Subcutaneous abdominal adipose tissue (tissue), 5 donors: Measurements from ENCODE around the gene MRPL38.

Experiments used
- H3K27ac ChIP-seq: one replicate; pipeline ENCODE4 v1.7.0; 2013; ENCODE audit warnings: low read depth, mild to moderate bottlenecking, inconsistent platforms, low read length, moderate library complexity
- H3K27me3 ChIP-seq, 5 donors: one replicate each; pipeline ENCODE4 v1.7.0; 2013; ENCODE audit warnings: low read length in 5 of 5, inconsistent platforms in 1 of 5; ENCODE audit not compliant: control insufficient read depth in 5 of 5, insufficient read depth in 4 of 5
- H3K36me3 ChIP-seq, 5 donors: one replicate each; pipeline ENCODE4 v1.7.0; 2013; ENCODE audit warnings: low read length in 5 of 5; ENCODE audit not compliant: control insufficient read depth in 5 of 5, insufficient read depth in 5 of 5
- H3K4me1 ChIP-seq, 5 donors: one replicate each; pipeline ENCODE4 v1.7.0; 2013; ENCODE audit warnings: low read length in 5 of 5, mild to moderate bottlenecking in 3 of 5, moderate library complexity in 1 of 5; ENCODE audit not compliant: control insufficient read depth in 5 of 5, insufficient read depth in 5 of 5
- H3K4me3 ChIP-seq, 5 donors: one replicate each; pipeline ENCODE4 v1.7.0; 2013; ENCODE audit warnings: low read length in 5 of 5, low read depth in 1 of 5
- H3K9ac ChIP-seq, 5 donors: one replicate each; pipeline ENCODE4 v1.7.0; 2013; ENCODE audit warnings: low read length in 5 of 5, mild to moderate bottlenecking in 4 of 5, moderate library complexity in 3 of 5
- H3K9me3 ChIP-seq, 5 donors: one replicate each; pipeline ENCODE4 v1.7.0; 2013; ENCODE audit warnings: low read length in 5 of 5; ENCODE audit not compliant: control insufficient read depth in 5 of 5
- donor health status: healthy.
- donor health status: healthy.
- donor health status: healthy.
- donor health status: healthy.
- donor health status: healthy.

MRPL38 gene

GRCh38 chr17:75904749-75905521, at the start of gene MRPL38:
MRPL38 (minus strand) TSS chr17:75904884; CDS start chr17:75904875, 9 bp downstream.
- Histone ChIP-seq H3K4me1 (peaks cover 2 to 15% (median 11%) of the 10 kb centered on the region in 5 donors), H3K9me3 (no peaks in the 10 kb centered on the region), H3K27me3 (no peaks in the 10 kb centered on the region), H3K9ac (peak within 1 kb of the TSS in 4 of 5 donors; percentile 72 to 82 (median 79)), H3K4me3 (peak within 1 kb of the TSS; percentile 55 to 79 (median 72)), H3K27ac (peak within 1 kb of the TSS; percentile 74), H3K36me3 (peaks cover 0 to 29% (median 28%) of the 10 kb centered on the region in 5 donors)

DNA sequence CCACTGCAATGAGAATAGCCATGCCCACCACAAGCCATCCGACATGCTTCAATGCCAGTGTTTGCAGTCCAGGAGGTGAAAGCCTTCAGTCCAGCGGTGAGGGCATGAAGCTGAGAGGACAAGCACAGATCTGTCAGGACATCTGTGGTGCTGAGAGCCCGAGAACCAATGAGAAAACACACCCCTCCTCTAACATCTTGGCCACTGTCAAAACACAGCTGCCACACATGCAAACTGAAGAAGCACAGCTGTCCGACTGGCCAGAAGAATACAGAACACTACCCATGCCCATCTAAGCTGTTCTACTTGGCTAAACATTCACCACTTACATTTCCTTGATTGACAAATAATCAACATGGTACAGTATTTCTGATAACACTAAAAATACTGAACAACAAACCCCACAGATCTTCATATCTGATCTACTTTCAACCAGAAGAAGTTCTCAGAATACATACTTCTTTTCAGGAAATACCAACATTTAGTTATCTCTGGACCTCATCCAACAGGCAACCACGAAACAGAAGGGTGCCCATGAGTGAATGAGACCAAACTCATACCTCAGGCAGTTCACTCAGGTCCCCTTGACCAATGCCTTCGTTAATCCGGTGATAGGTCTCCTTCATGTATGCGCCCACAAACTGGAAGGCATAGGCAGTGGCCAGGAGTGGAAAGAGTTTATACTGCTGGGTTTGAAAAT, 46.3 kb upstream of the MRPL38 start:
- no peaks in the 10 kb centered on the region for H3K9me3 ChIP-seq
- H3K4me1 ChIP-seq, result peaks cover 0 to 11% (median 8%) of the 10 kb centered on the region in 5 donors
- H3K27me3 ChIP-seq, result no peaks in the 10 kb centered on the region
- H3K36me3 ChIP-seq, result peaks cover 40 to 98% (median 77%) of the 10 kb centered on the region in 5 donors
- no peak overlapping the region for H3K27ac ChIP-seq
- no peak overlapping the region for H3K4me3 ChIP-seq
- H3K9ac ChIP-seq, result no peak overlapping the region

GRCh38 chr17:75950421-75950820, 45.7 kb upstream of the MRPL38 start:
- no peaks in the 10 kb centered on the region for H3K27me3 ChIP-seq
- peaks cover 0 to 16% (median 14%) of the 10 kb centered on the region in 5 donors for H3K4me1 ChIP-seq
- peaks cover 34 to 96% (median 74%) of the 10 kb centered on the region in 5 donors for H3K36me3 ChIP-seq
- H3K9ac ChIP-seq, result no peak overlapping the region
- no peaks in the 10 kb centered on the region for H3K9me3 ChIP-seq
- no peak overlapping the region for H3K27ac ChIP-seq
- no peak overlapping the region for H3K4me3 ChIP-seq

DNA sequence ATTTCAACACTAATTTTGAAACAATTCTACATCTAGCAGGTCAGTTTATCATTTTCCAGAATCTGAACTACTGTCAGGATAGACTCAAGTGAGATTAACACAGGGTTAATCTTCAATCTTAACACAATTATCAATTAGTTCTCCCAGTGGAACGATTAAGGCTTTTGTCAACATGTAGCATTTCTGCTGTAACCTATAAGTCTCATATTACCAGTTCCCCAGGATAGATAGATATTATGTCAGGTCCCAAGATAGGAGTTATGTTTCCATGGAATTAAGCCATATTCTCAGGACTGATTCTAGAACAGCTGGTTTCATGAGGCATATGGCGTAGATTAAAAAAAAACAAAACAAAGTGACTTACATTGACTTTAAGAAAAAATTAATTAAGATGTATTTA, 40.5 kb upstream of the MRPL38 start:
- H3K4me3 ChIP-seq, result no peak overlapping the region
- H3K27me3 ChIP-seq, result no peaks in the 10 kb centered on the region
- H3K9me3 ChIP-seq, result no peaks in the 10 kb centered on the region
- peak overlapping the region; percentile 81 for H3K27ac ChIP-seq
- H3K4me1 ChIP-seq, result peaks cover 4 to 51% (median 34%) of the 10 kb centered on the region in 5 donors
- H3K9ac ChIP-seq, result no peak overlapping the region
- H3K36me3 ChIP-seq, result peaks cover 12 to 58% (median 42%) of the 10 kb centered on the region in 5 donors

DNA sequence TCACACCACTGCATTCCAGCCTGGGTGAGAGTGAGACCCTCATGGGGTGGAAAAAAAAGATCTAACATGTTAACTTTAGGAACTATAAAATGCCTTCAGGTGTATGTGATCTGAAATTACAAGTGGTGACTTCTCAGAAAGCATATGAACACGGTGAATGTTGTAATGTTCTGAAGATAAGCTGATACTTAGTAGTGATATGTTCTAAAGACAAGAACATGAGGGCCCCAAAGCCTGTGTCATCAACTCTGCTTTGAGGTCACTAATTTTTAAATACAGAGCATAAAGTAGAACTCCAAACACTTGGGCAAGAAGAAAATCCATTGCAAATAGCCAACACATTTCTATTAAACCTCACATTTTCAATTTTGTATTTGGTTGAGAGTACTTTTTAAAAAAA, 38.8 kb upstream of the MRPL38 start:
- no peak overlapping the region for H3K4me3 ChIP-seq
- H3K36me3 ChIP-seq, result peaks cover 8 to 41% (median 29%) of the 10 kb centered on the region in 5 donors
- no peaks in the 10 kb centered on the region for H3K27me3 ChIP-seq
- H3K9me3 ChIP-seq, result no peaks in the 10 kb centered on the region
- H3K9ac ChIP-seq, result no peak overlapping the region
- no peak overlapping the region for H3K27ac ChIP-seq
- peaks cover 4 to 52% (median 36%) of the 10 kb centered on the region in 5 donors for H3K4me1 ChIP-seq

DNA sequence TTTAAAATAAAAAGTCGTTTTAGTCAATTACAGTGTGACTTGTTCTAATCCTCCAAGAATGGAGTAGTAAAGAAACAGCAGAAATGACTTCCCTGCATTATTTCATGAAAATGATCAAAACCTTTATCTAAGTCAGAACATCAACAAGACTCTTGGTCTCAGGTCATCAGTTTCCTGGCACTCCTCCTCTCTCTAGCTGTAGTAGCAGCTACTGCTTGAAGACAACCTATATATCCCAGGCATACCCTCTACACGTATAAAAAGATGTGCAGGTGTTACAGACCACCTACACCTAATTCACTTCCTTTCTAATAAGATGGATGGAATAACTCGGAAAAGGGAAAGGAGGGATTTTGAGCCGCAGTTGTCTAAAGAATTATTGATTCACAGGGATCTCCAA, 37.8 kb upstream of the MRPL38 start:
- H3K27ac ChIP-seq, result peak overlapping the region; percentile 77
- H3K4me1 ChIP-seq, result peaks cover 4 to 52% (median 36%) of the 10 kb centered on the region in 5 donors
- H3K27me3 ChIP-seq, result no peaks in the 10 kb centered on the region
- no peak overlapping the region for H3K4me3 ChIP-seq
- H3K36me3 ChIP-seq, result peaks cover 3 to 31% (median 20%) of the 10 kb centered on the region in 5 donors
- H3K9me3 ChIP-seq, result no peaks in the 10 kb centered on the region
- H3K9ac ChIP-seq, result no peak overlapping the region

DNA sequence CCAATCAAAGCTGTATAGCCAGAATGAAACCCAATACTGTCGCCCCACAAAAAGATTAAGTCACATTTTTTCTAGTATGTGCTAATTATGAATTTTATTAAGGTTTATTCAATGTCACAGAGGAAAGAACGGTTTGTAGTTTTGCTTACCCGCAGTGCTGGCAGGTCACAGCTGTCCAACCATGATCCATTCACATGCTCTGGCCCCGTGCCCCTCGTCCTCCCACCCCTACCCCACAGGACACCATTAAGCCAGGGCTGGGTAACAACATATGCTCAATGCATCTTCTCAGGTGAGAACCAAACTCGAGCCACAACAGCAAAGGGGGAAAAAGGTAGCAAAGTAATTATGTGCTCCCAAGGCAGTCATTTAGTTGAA, 36.7 kb upstream of the MRPL38 start:
- Histone ChIP-seq H3K27me3 (no peaks in the 10 kb centered on the region), H3K36me3 (peaks cover 3 to 20% (median 11%) of the 10 kb centered on the region in 5 donors), H3K9ac (peak overlapping the region in 3 of 5 donors; percentile 41 to 90 (median 73)), H3K27ac (peak overlapping the region; percentile 77), H3K4me3 (peak overlapping the region; percentile 21 to 84 (median 69)), H3K4me1 (peaks cover 4 to 45% (median 32%) of the 10 kb centered on the region in 5 donors), H3K9me3 (no peaks in the 10 kb centered on the region)

DNA sequence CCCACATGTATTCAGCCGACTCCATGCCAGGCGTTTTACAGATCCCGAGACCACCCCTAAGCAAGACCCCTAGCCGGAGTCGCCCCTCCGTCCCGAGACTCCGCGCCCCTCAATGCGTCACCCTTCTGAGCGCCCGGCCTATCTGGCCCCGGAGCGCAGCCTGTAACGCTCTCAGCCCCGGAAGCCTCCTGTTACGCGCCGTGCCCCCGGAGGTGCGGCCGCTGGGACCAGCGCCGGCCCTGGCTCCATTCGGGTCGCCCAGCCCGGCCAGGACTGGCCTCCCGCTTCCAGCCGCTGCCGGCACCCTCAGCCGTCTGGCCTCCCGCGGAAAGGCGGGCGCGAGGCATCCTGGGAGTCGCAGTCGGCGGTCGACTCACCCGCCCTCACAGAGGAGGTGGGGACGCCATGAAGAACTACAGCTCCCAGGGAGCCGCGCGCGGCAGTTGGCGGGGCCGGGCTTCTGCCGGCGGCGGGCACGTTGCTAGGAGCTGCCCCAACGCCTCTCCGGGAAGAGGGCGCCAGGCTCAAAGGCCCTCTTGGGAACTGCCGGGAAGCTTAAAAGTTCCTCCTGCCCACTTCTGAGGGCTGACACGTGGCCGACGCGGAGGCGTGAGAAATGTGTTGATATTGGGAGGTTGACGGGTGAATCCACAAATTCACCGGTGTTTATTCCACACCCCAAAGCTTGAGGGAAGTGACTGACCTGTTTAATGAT, 36.2 kb upstream of the MRPL38 start, which contains the start of gene FBF1:
Gene FBF1 (minus strand): TSS at position 316 of the 715 bp plus-strand sequence. CDS start 2,893 bp downstream, outside the sequence.
- Histone ChIP-seq H3K9ac (peak within 1 kb of the TSS; percentile 81 to 97 (median 90)), H3K36me3 (peaks cover 3 to 15% (median 6%) of the 10 kb centered on the region in 5 donors), H3K27me3 (no peaks in the 10 kb centered on the region), H3K4me1 (peaks cover 4 to 40% (median 26%) of the 10 kb centered on the region in 5 donors), H3K4me3 (peak within 1 kb of the TSS; percentile 69 to 84 (median 78)), H3K9me3 (no peaks in the 10 kb centered on the region), H3K27ac (peak within 1 kb of the TSS; percentile 77)

DNA sequence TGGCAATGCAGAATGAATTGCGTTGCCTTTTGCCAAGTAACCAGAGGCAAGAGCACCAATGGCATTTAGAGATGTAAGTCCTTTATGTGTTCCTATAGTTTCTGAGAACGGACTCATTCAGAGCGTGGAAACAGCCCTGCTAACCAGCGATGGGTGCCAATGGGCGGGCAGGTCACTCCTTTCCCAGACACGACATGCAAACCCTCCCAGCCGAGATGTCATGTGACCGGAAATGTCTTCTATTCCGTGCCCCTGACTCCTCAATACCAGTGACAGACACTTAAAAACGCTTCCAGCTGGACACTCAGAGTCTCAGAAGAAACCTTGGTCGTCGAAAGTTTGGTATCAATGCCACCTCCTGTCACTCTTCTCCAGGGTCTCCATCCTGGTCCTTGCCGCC, 33.0 kb upstream of the MRPL38 start:
- Histone ChIP-seq H3K27me3 (no peaks in the 10 kb centered on the region), H3K27ac (no peak overlapping the region), H3K9me3 (no peaks in the 10 kb centered on the region), H3K4me1 (peaks cover 4 to 23% (median 18%) of the 10 kb centered on the region in 5 donors), H3K9ac (no peak overlapping the region), H3K4me3 (no peak overlapping the region), H3K36me3 (peaks cover 0 to 2% (median 0%) of the 10 kb centered on the region in 5 donors)
